CD8-positive, alpha-beta memory T cell (primary cell): ENCODE data around the gene VAV2. TPM values are rescaled to one million over a fixed set of nuclear protein-coding genes. Genes with fewer than 3 reads are reported as not detected.

Source experiments
- CTCF ChIA-PET: fragments of 350-600 bp; sonication (Branson Sonifier 250); formaldehyde crosslinking; loops from one replicate; lab custom pipeline; 2021; ENCODE audit warnings: antibody characterized with exemption; lab: Charles Lee
- POLR2A ChIA-PET: fragments of 350-600 bp; sonication (Branson Sonifier 250); formaldehyde crosslinking; loops from one replicate; lab custom pipeline; 2021; ENCODE audit warnings: antibody characterized with exemption; lab: Charles Lee
- DNase-seq, 5 donors: peaks; one replicate each; pipeline versions ENCODE4 v3.0.0 to v3.0.0-alpha.2; 2020 to 2022; ENCODE audit warnings: mixed read lengths in 1 of 5
- H3K27ac ChIP-seq: one replicate; pipeline ENCODE4 v1.7.0; 2013; ENCODE audit warnings: low read depth, mild to moderate bottlenecking, low read length, moderate library complexity
- H3K27me3 ChIP-seq: 2 replicates; pipeline ENCODE4 v1.7.0; 2013; ENCODE audit warnings: low read length, mild to moderate bottlenecking; ENCODE audit not compliant: insufficient read depth, poor library complexity, severe bottlenecking
- H3K36me3 ChIP-seq: 2 replicates; pipeline ENCODE4 v1.7.0; 2013; ENCODE audit warnings: mild to moderate bottlenecking, low read length, moderate library complexity; ENCODE audit not compliant: insufficient read depth
- H3K4me1 ChIP-seq: 2 replicates; pipeline ENCODE4 v1.7.0; 2013; ENCODE audit warnings: mild to moderate bottlenecking, low read length, moderate library complexity; ENCODE audit not compliant: insufficient read depth
- H3K4me3 ChIP-seq: 2 replicates; pipeline ENCODE4 v1.7.0; 2013; ENCODE audit warnings: mild to moderate bottlenecking, low read length
- H3K9me3 ChIP-seq: 2 replicates; pipeline ENCODE4 v1.7.0; 2013; ENCODE audit warnings: mild to moderate bottlenecking, low read length
- H3K27ac Mint-ChIP-seq, 8 donors: one replicate each; pipeline ENCODE4 v1.8.0; 2020 to 2021; ENCODE audit warnings: mixed read lengths in 8 of 8, mild to moderate bottlenecking in 6 of 8, inconsistent platforms in 3 of 8, moderate library complexity in 3 of 8
- H3K27me3 Mint-ChIP-seq, 2 donors: one replicate each; pipeline ENCODE4 v1.8.0; 2020 to 2021; ENCODE audit warnings: mixed read lengths in 2 of 2, mild to moderate bottlenecking in 1 of 2, moderate library complexity in 1 of 2
- H3K36me3 Mint-ChIP-seq, 3 donors: one replicate each; pipeline ENCODE4 v1.8.0; 2020 to 2021; ENCODE audit warnings: mixed read lengths in 3 of 3, inconsistent platforms in 1 of 3, mild to moderate bottlenecking in 1 of 3
- H3K4me1 Mint-ChIP-seq, 3 donors: one replicate each; pipeline ENCODE4 v1.8.0; 2020 to 2021; ENCODE audit warnings: mixed read lengths in 3 of 3, inconsistent platforms in 1 of 3, mild to moderate bottlenecking in 1 of 3
- H3K4me3 Mint-ChIP-seq, 7 donors: one replicate each; pipeline ENCODE4 v1.8.0; 2020 to 2021; ENCODE audit warnings: mixed read lengths in 7 of 7, mild to moderate bottlenecking in 6 of 7, moderate library complexity in 4 of 7, inconsistent platforms in 2 of 7
- H3K9me3 Mint-ChIP-seq, 5 donors: one replicate each; pipeline ENCODE4 v1.8.0; 2020 to 2022; ENCODE audit warnings: mixed read lengths in 5 of 5, mild to moderate bottlenecking in 3 of 5, moderate library complexity in 2 of 5, inconsistent platforms in 1 of 5
- polyA plus RNA-seq: library from polyadenylated mRNA; unstranded; fragments of 300-500 nt; fragmentation: Illumina TruSeq; gene quantifications from one replicate; pipeline ENCODE4 v1.2.3, GENCODE V29; 2021
- total RNA-seq, 2 experiments: library from RNA; stranded (reverse); gene quantifications; one replicate each; pipeline ENCODE4 v1.2.3, GENCODE V29; 2021

VAV2 gene
- total and polyA plus RNA-seq, 3 experiments from 2014 or later = 1.1 to 7.6 (median 6.0) TPM

DNA sequence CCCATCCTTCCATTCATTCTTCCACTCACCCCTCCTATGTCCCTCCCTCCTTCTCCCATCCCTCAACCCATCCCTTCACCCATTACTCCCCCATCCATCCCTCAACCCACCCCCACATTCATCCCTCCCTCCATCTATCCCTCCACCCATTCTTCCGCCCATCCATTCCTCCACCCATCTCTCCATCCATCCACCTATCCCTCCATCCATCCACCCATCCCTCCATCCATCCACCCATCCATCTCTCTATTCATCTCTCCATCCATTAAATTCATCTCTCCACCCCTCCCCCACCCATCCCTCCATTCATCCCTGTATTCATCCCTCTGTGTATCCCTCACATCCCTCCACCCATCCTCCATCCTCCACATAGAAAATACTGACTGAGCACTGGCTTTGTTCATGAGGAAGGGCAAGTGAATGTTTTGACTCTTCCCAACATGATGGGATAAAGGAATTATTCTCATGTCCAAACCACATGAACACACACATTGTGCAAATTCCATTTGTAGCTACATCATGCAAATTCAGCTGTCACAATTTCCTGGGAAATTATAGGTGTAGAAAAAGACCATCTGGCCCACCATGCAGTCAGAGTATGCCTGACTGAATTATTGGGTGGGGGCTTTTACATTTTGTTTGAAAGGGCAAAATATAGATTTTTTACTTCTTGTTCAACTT, 6.9 kb upstream of the VAV2 start:
- H3K9me3 Mint-ChIP-seq = no peaks in the 10 kb centered on the region
- peaks cover 0 to 4% (median 0%) of the 10 kb centered on the region in 3 donors for H3K4me1 Mint-ChIP-seq
- DNase-seq = no peak
- Histone ChIP-seq H3K4me1 (peaks cover 3% of the 10 kb centered on the region), H3K27me3 (no peaks in the 10 kb centered on the region), H3K36me3 (no peaks in the 10 kb centered on the region), H3K27ac (no peak overlapping the region), H3K9me3 (no peaks in the 10 kb centered on the region), H3K4me3 (no peak overlapping the region)
- peaks cover 9 to 16% of the 10 kb centered on the region in 2 donors for H3K27me3 Mint-ChIP-seq
- no peak overlapping the region for H3K27ac Mint-ChIP-seq
- no peak overlapping the region for H3K4me3 Mint-ChIP-seq
- H3K36me3 Mint-ChIP-seq = no peaks in the 10 kb centered on the region
- ChIA-PET POLR2A (no interaction called here), CTCF (no interaction called here)

- CTCF ChIA-PET = interaction anchor here (1.2 to 4.8 kb wide), 3 partner anchors 26 to 211 kb away, joined by 3 to 57 read pairs (median 3); no protein-coding TSS in a partner anchor
- POLR2A ChIA-PET = no interaction called here
- H3K4me3 Mint-ChIP-seq = no peak overlapping the region
These were observed 5.5 kb upstream of the VAV2 start for GRCh38 chr9:133997584-133997983.

DNA sequence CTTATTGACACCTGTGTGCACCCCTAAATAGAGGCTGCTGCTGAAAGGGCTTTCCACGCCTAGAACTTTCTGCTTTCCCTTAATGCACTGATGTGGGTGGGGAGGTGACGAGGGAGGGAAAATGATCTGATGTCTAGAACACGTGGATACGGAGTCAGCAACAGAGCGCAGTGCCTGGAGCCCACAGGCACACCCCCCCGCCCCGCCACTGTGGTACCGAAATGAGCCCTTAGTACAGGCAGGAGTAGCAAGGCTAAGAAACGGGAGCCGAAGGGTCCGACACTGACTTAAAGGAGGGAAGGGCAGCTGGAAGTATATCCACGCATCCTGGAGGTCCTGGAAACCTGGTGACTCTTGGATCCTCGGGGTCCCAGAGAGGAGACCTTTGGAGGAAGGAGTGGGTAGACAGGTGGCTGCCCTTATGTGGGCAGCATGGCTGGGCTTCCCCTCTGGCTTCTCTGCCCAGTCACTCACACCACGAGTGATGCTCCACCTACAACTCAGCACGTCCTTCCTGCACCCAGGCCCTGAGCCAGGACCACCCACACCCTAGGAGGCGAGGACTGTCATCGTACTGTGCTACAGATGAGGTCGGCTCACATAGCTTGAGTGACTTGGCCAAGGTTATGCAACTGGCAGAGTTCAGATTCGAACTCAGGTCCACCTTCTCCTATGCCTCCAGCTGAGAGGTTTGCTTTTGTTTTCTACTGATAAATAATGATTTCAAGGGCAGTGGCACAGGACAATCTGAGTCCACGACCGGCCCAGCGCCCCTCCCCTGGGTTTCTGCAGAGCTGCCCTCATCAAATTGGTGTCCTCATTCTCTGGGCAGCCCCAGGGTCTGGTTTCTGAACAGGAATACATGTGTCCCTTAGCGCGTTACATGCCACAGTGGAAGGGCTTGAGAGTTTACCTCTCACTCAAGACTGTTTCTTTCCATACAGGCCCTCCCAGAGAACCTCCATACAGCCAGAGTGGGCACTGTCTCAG, 4.7 kb upstream of the VAV2 start:
- Mint-ChIP-seq H3K9me3 (no peaks in the 10 kb centered on the region), H3K4me1 (peaks cover 0 to 11% (median 1%) of the 10 kb centered on the region in 3 donors), H3K36me3 (no peaks in the 10 kb centered on the region), H3K27ac (no peak overlapping the region), H3K4me3 (peak overlapping the region in 1 of 7 donors; percentile 66), H3K27me3 (peaks cover 5 to 7% of the 10 kb centered on the region in 2 donors)
- Histone ChIP-seq H3K4me1 (peaks cover 11% of the 10 kb centered on the region), H3K27me3 (no peaks in the 10 kb centered on the region), H3K4me3 (no peak overlapping the region), H3K27ac (no peak overlapping the region), H3K9me3 (no peaks in the 10 kb centered on the region), H3K36me3 (no peaks in the 10 kb centered on the region)
- ChIA-PET POLR2A (no interaction called here), CTCF (interaction anchor here (1.2 to 4.8 kb wide), 3 partner anchors 26 to 211 kb away, joined by 3 to 57 read pairs (median 3); no protein-coding TSS in a partner anchor)
- no peak for DNase-seq

More at GRCh38 chr9:133997584-133997983, 5.5 kb upstream of the VAV2 start:
- peaks cover 0 to 11% (median 1%) of the 10 kb centered on the region in 3 donors for H3K4me1 Mint-ChIP-seq
- DNase-seq = no peak
- no peaks in the 10 kb centered on the region for H3K36me3 ChIP-seq
- H3K4me3 ChIP-seq = no peak overlapping the region
- H3K4me1 ChIP-seq = peaks cover 11% of the 10 kb centered on the region
- H3K9me3 Mint-ChIP-seq = no peaks in the 10 kb centered on the region
- no peaks in the 10 kb centered on the region for H3K9me3 ChIP-seq
- no peaks in the 10 kb centered on the region for H3K36me3 Mint-ChIP-seq
- H3K27me3 Mint-ChIP-seq = peaks cover 7 to 12% of the 10 kb centered on the region in 2 donors
- no peak overlapping the region for H3K27ac Mint-ChIP-seq
- no peaks in the 10 kb centered on the region for H3K27me3 ChIP-seq
- no peak overlapping the region for H3K27ac ChIP-seq

DNA sequence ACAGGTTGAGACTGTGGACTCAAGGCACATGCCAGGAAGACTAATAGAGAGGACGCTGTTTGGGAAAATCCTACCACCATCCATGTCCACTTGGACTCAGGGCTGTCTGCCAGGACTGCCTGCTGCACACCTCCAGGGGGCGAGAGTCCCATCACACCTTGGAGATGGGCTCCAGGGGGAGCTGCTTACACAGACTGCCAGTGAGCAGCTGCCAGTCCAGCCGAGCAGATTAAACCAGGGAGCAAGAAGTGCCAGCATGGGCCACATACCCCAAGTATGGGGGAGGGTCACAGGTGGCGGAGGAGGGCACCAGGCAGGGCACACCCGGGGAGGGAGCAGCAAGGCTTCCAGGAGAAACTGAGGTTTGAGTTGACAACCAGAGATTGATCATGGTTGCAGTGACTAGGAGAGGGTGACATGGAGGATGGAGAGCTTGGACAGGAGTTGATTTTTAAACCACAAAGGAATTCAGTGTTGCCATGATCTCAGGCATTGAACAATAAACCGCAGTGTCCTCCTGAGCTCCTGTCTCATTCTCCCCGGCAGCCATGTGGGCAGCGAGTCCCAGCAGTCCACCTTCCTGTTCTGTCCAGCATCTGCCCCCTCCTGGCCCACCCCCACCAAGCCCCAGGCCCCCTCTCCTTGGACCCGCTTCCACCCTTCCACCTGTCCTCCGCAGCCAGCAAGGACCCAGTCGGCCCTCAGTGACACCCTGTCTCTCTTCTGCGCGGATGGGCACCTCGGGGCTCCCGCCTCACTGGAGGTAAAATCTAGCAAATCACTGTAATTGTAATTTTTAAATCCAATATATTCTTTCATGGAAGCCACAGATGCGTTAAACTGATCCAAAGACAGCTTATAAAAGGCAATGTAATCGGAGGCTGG, 3.1 kb upstream of the VAV2 start:
- H3K36me3 ChIP-seq = no peaks in the 10 kb centered on the region
- Mint-ChIP-seq H3K4me1 (peaks cover 0 to 15% (median 1%) of the 10 kb centered on the region in 3 donors), H3K4me3 (peak overlapping the region in 1 of 7 donors; percentile 42), H3K27me3 (peaks cover 7 to 10% of the 10 kb centered on the region in 2 donors), H3K9me3 (no peaks in the 10 kb centered on the region), H3K27ac (no peak overlapping the region), H3K36me3 (no peaks in the 10 kb centered on the region)
- CTCF ChIA-PET = interaction anchor here (0.7 to 4.8 kb wide), 10 partner anchors 12 to 222 kb away, joined by 3 to 94 read pairs (median 4); no protein-coding TSS in a partner anchor
- no peaks in the 10 kb centered on the region for H3K27me3 ChIP-seq
- no peak for DNase-seq
- H3K4me1 ChIP-seq = peaks cover 11% of the 10 kb centered on the region
- H3K27ac ChIP-seq = no peak overlapping the region
- no peak overlapping the region for H3K4me3 ChIP-seq
- H3K9me3 ChIP-seq = no peaks in the 10 kb centered on the region
- POLR2A ChIA-PET = no interaction called here

DNA sequence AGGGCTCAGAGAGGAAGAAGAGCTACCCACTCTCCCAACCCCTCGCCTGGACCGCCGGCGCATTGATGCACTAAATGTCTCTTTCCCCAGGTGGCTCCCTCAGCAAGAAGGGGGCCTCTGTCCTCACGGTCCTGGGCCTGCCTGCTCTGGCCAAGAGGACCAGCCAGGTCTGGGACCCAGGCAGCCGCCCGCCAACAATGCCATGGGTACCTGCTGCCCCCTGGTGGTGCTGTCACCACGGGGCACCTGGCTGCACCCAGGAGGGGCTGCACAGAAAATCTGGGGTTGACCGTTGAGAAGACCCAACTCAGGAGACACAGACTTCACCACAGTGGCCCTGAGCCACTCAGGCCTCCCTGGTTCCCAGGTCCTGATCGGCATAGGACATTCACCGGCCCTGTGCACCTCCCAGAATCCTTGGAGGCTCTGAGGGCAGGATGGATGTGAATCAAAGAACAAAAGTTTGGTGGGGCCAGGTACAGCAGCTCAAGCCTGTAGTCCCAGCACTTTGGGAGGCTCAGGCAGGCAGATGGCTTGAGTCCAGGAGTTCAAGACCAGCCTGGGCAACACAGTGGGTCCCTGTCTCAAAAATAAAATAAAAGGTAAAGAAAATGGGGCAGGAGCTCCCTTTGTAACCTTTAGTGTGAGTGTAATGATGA, 2.4 kb upstream of the VAV2 start:
- ChIA-PET CTCF (interaction anchor here (0.7 to 4.8 kb wide), 20 partner anchors 8 to 252 kb away, joined by 3 to 94 read pairs (median 3); no protein-coding TSS in a partner anchor), POLR2A (interaction anchor here (0.7 kb wide), 1 partner anchor 212 kb away, joined by 3 read pairs; no protein-coding TSS in a partner anchor)
- H3K36me3 ChIP-seq = no peaks in the 10 kb centered on the region
- Mint-ChIP-seq H3K27me3 (peaks cover 5 to 11% of the 10 kb centered on the region in 2 donors), H3K4me3 (peak overlapping the region in 6 of 7 donors; percentile 51 to 87 (median 70)), H3K9me3 (no peaks in the 10 kb centered on the region), H3K36me3 (no peaks in the 10 kb centered on the region), H3K4me1 (peaks cover 0 to 15% (median 1%) of the 10 kb centered on the region in 3 donors), H3K27ac (peak overlapping the region in 1 of 8 donors; percentile 52)
- no peak overlapping the region for H3K27ac ChIP-seq
- no peaks in the 10 kb centered on the region for H3K9me3 ChIP-seq
- no peaks in the 10 kb centered on the region for H3K27me3 ChIP-seq
- DNase-seq = peak; percentile 60 to 74 (median 65)
- H3K4me3 ChIP-seq = no peak overlapping the region
- H3K4me1 ChIP-seq = peaks cover 11% of the 10 kb centered on the region

GRCh38 chr9:133993635-133994253, 1.6 kb upstream of the VAV2 start:
- CTCF ChIA-PET = interaction anchor here (0.8 to 4.8 kb wide), 17 partner anchors 8 to 252 kb away, joined by 3 to 94 read pairs (median 3); no protein-coding TSS in a partner anchor
- no peak overlapping the region for H3K27ac ChIP-seq
- no peak for DNase-seq

More at GRCh38 chr9:133993635-133994253, 1.6 kb upstream of the VAV2 start:
- H3K9me3 Mint-ChIP-seq = no peaks in the 10 kb centered on the region
- Histone ChIP-seq H3K27me3 (no peaks in the 10 kb centered on the region), H3K36me3 (no peaks in the 10 kb centered on the region), H3K4me1 (peaks cover 11% of the 10 kb centered on the region), H3K9me3 (no peaks in the 10 kb centered on the region), H3K4me3 (peak overlapping the region; percentile 73)
- no peaks in the 10 kb centered on the region for H3K36me3 Mint-ChIP-seq
- POLR2A ChIA-PET = interaction anchor here (0.6 to 1.2 kb wide), 2 partner anchors 32 to 1049 kb away, joined by 4 to 8 read pairs; partner anchors contain the start of gene BRD3OS
- H3K4me3 Mint-ChIP-seq = peak overlapping the region; percentile 78 to 87 (median 83)
- peak overlapping the region in 1 of 8 donors; percentile 52 for H3K27ac Mint-ChIP-seq
- H3K4me1 Mint-ChIP-seq = peaks cover 0 to 15% (median 1%) of the 10 kb centered on the region in 3 donors
- peaks cover 8 to 11% of the 10 kb centered on the region in 2 donors for H3K27me3 Mint-ChIP-seq
